Caco-2 (cell line): Measurements from ENCODE around the gene WNK1. TPM values are rescaled to one million over a fixed set of nuclear protein-coding genes. Genes with fewer than 3 reads are reported as not detected.

ENCODE experiments used
- BruUV-seq: library from RNA; stranded (reverse); fragments of 400-500 nt; replicated peaks from 2 replicates; lab custom pipeline; 2021; lab: Mats Ljungman, UMichigan
- CTCF ChIA-PET: fragments of 300-600 bp; sonication (Branson Sonifier 250); formaldehyde crosslinking; loops from one replicate; lab custom pipeline; 2022; ENCODE audit warnings: antibody characterized with exemption; lab: Charles Lee
- POLR2A ChIA-PET: fragments of 300-600 bp; sonication (Branson Sonifier 250); formaldehyde crosslinking; loops from one replicate; lab custom pipeline; 2022; ENCODE audit warnings: antibody characterized with exemption; lab: Charles Lee
- DNase-seq, 2 experiments: peaks; one replicate each; pipeline versions ENCODE4 v3.0.0 to v3.0.0-alpha.2; 2020 to 2022
- H3K27me3 ChIP-seq: replicated peaks from 2 replicates; pipeline ENCODE4 v1.6.0; 2011; ENCODE audit warnings: low read length; ENCODE audit not compliant: control insufficient read depth, insufficient read depth
- H3K36me3 ChIP-seq: 2 replicates; pipeline ENCODE4 v1.5.1; 2011; ENCODE audit warnings: low read length; ENCODE audit not compliant: control insufficient read depth, insufficient read depth
- H3K4me1 ChIP-seq: fragments of 250-450 bp; sonication (Bioruptor Pico); 2 replicates; pipeline ENCODE4 v1.5.1; 2020; ENCODE audit warnings: mild to moderate bottlenecking
- H3K4me3 ChIP-seq: 2 replicates; pipeline ENCODE4 v1.5.1; 2011; ENCODE audit warnings: low read depth, mild to moderate bottlenecking, control low read depth, low read length
- H3K9me3 ChIP-seq: fragments of 250-450 bp; sonication (Bioruptor Pico); 2 replicates; pipeline ENCODE4 v1.5.1; 2020; ENCODE audit warnings: mild to moderate bottlenecking, moderate library complexity
- H3K27ac Mint-ChIP-seq: one replicate; pipeline ENCODE4 v1.8.0; 2022; ENCODE audit warnings: mixed read lengths; ENCODE audit not compliant: unreplicated experiment
- H3K27me3 Mint-ChIP-seq: one replicate; pipeline ENCODE4 v1.8.0; 2022; ENCODE audit warnings: mixed read lengths; ENCODE audit not compliant: insufficient read depth, unreplicated experiment
- H3K36me3 Mint-ChIP-seq: one replicate; pipeline ENCODE4 v1.8.0; 2022; ENCODE audit warnings: mild to moderate bottlenecking, mixed read lengths; ENCODE audit not compliant: insufficient read depth, unreplicated experiment
- H3K4me1 Mint-ChIP-seq: one replicate; pipeline ENCODE4 v1.8.0; 2022; ENCODE audit warnings: low read depth, mixed read lengths; ENCODE audit not compliant: unreplicated experiment
- H3K4me3 Mint-ChIP-seq: one replicate; pipeline ENCODE4 v1.8.0; 2022; ENCODE audit warnings: mild to moderate bottlenecking, moderate library complexity, mixed read lengths; ENCODE audit not compliant: unreplicated experiment
- H3K9me3 Mint-ChIP-seq: one replicate; pipeline ENCODE4 v1.8.0; 2022; ENCODE audit warnings: mixed read lengths; ENCODE audit not compliant: unreplicated experiment
- CTCF ChIP-seq, 2 experiments: fragments of 200-600 bp in 1 of 2; IDR thresholded peaks; 1 replicate in 1 of 2; 2 replicates in 1 of 2; pipeline versions ENCODE4 v1.5.1 to v1.8.0; 2011 to 2022; ENCODE audit warnings: antibody characterized with exemption in 1 of 2, control low read depth in 1 of 2, inconsistent platforms in 1 of 2, low read depth in 1 of 2, low read length in 1 of 2, mild to moderate bottlenecking in 1 of 2, moderate library complexity in 1 of 2; ENCODE audit not compliant: insufficient read depth in 1 of 2, severe bottlenecking in 1 of 2, unreplicated experiment in 1 of 2
- intact Hi-C: fragments of 100-400 bp; cut with micrococcal nuclease; formaldehyde crosslinking; loops from one replicate; pipeline ENCODE4 v1.10.0; 2022; ENCODE audit not compliant: unreplicated experiment
- total RNA-seq: library from RNA; stranded (reverse); gene quantifications from 2 replicates; pipeline ENCODE4 v1.2.3, GENCODE V29; 2022

WNK1 gene
- total RNA-seq, 1 experiment from 2014 or later, result 224 TPM

- ChIA-PET CTCF (no interaction called here), POLR2A (no interaction called here)
- Mint-ChIP-seq H3K4me3 (no peak overlapping the region), H3K27ac (no peak overlapping the region), H3K9me3 (peaks cover 14% of the 10 kb centered on the region), H3K27me3 (no peaks in the 10 kb centered on the region), H3K36me3 (no peaks in the 10 kb centered on the region), H3K4me1 (peaks cover 7% of the 10 kb centered on the region)
- Histone ChIP-seq H3K36me3 (no peaks in the 10 kb centered on the region), H3K4me1 (peaks cover 5% of the 10 kb centered on the region; the same call in 1 of the 2 replicates), H3K9me3 (no peaks in the 10 kb centered on the region), H3K4me3 (no peak overlapping the region), H3K27me3 (no peaks in the 10 kb centered on the region; the same call in 1 of the 2 replicates)
- intact Hi-C loops, result no loop called here
- BruUV-seq, result no TSS peak
- DNase-seq, result no peak
- no peak for TF ChIP-seq CTCF (IDR thresholded peaks at IDR 0.05; ENCODE audit: insufficient read depth in 1 of 2, low read depth in 1 of 2, low read length in 1 of 2, severe bottlenecking in 1 of 2, unreplicated experiment in 1 of 2)
Measured at GRCh38 chr12:727321-727720, 25.1 kb upstream of the WNK1 start.

GRCh38 chr12:728781-729180, 23.6 kb upstream of the WNK1 start:
- no peaks in the 10 kb centered on the region; the same call in 1 of the 2 replicates for H3K27me3 ChIP-seq
- CTCF ChIA-PET, result interaction anchor here (0.6 kb wide), 1 partner anchor 42 kb away, joined by 3 read pairs; no protein-coding TSS in a partner anchor
- BruUV-seq, result no TSS peak
- intact Hi-C loops, result no loop called here
- DNase-seq, result no peak
- H3K4me3 ChIP-seq, result no peak overlapping the region
- peaks cover 5% of the 10 kb centered on the region; the same call in 1 of the 2 replicates for H3K4me1 ChIP-seq
- Mint-ChIP-seq H3K9me3 (peaks cover 14% of the 10 kb centered on the region), H3K36me3 (no peaks in the 10 kb centered on the region), H3K4me1 (peaks cover 7% of the 10 kb centered on the region), H3K27me3 (no peaks in the 10 kb centered on the region), H3K27ac (no peak overlapping the region), H3K4me3 (no peak overlapping the region)
- TF ChIP-seq CTCF (IDR thresholded peaks at IDR 0.05; ENCODE audit: insufficient read depth in 1 of 2, low read depth in 1 of 2, low read length in 1 of 2, severe bottlenecking in 1 of 2, unreplicated experiment in 1 of 2), result no peak
- POLR2A ChIA-PET, result no interaction called here
- no peaks in the 10 kb centered on the region for H3K9me3 ChIP-seq
- no peaks in the 10 kb centered on the region for H3K36me3 ChIP-seq

- Mint-ChIP-seq H3K27ac (no peak overlapping the region), H3K4me1 (peaks cover 7% of the 10 kb centered on the region), H3K36me3 (no peaks in the 10 kb centered on the region), H3K9me3 (peaks cover 14% of the 10 kb centered on the region), H3K27me3 (no peaks in the 10 kb centered on the region), H3K4me3 (no peak overlapping the region)
- no peaks in the 10 kb centered on the region for H3K9me3 ChIP-seq
- H3K27me3 ChIP-seq, result no peaks in the 10 kb centered on the region; the same call in 1 of the 2 replicates
- intact Hi-C loops, result no loop called here
- H3K36me3 ChIP-seq, result no peaks in the 10 kb centered on the region
- CTCF ChIA-PET, result interaction anchor here (0.6 kb wide), 1 partner anchor 42 kb away, joined by 3 read pairs; no protein-coding TSS in a partner anchor
- no peak for DNase-seq
- POLR2A ChIA-PET, result no interaction called here
- H3K4me3 ChIP-seq, result no peak overlapping the region
- no peak for TF ChIP-seq CTCF (IDR thresholded peaks at IDR 0.05; ENCODE audit: insufficient read depth in 1 of 2, low read depth in 1 of 2, low read length in 1 of 2, severe bottlenecking in 1 of 2, unreplicated experiment in 1 of 2)
- H3K4me1 ChIP-seq, result peaks cover 5% of the 10 kb centered on the region; the same call in 1 of the 2 replicates
- BruUV-seq, result no TSS peak
Measured at GRCh38 chr12:729221-729620, 23.2 kb upstream of the WNK1 start.
